Gastroesophageal sphincter (tissue), 3 donors: ENCODE data around the gene IFNGR1.

ENCODE experiments used
- EP300 ChIP-seq: sonication (generic); formaldehyde crosslinking; IDR thresholded peaks from one replicate; pipeline ENCODE4 v1.6.1; 2017; ENCODE audit warnings: antibody characterized with exemption, mild to moderate bottlenecking
- POLR2A ChIP-seq, 2 donors: fragments of 450-650 bp; IDR thresholded peaks; one replicate each; pipeline ENCODE4 v1.6.1; 2017; ENCODE audit warnings: antibody characterized with exemption in 2 of 2, mild to moderate bottlenecking in 2 of 2, moderate library complexity in 1 of 2
- TF ChIP-seq, protein P1 (sequence below), 4 experiments: fragments of 200-600 bp in 2 of 4; fragments of 450-650 bp in 2 of 4; sonication (generic) in 1 of 4; IDR thresholded peaks; one replicate each; pipeline ENCODE4 v1.5.1; 2017 to 2019; ENCODE audit warnings: antibody characterized with exemption in 4 of 4, mild to moderate bottlenecking in 2 of 4, moderate library complexity in 2 of 4

GRCh38 chr6:137213813-137214212 is 5.4 kb downstream of the IFNGR1 start:
- TF ChIP-seq POLR2A (IDR thresholded peaks at IDR 0.05): no peak
- TF ChIP-seq, protein P1, sequence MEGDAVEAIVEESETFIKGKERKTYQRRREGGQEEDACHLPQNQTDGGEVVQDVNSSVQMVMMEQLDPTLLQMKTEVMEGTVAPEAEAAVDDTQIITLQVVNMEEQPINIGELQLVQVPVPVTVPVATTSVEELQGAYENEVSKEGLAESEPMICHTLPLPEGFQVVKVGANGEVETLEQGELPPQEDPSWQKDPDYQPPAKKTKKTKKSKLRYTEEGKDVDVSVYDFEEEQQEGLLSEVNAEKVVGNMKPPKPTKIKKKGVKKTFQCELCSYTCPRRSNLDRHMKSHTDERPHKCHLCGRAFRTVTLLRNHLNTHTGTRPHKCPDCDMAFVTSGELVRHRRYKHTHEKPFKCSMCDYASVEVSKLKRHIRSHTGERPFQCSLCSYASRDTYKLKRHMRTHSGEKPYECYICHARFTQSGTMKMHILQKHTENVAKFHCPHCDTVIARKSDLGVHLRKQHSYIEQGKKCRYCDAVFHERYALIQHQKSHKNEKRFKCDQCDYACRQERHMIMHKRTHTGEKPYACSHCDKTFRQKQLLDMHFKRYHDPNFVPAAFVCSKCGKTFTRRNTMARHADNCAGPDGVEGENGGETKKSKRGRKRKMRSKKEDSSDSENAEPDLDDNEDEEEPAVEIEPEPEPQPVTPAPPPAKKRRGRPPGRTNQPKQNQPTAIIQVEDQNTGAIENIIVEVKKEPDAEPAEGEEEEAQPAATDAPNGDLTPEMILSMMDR (IDR thresholded peaks at IDR 0.05): no peak
- TF ChIP-seq EP300: no peak
